ENCODE results near the gene ACE.

The ACE gene

DNA sequence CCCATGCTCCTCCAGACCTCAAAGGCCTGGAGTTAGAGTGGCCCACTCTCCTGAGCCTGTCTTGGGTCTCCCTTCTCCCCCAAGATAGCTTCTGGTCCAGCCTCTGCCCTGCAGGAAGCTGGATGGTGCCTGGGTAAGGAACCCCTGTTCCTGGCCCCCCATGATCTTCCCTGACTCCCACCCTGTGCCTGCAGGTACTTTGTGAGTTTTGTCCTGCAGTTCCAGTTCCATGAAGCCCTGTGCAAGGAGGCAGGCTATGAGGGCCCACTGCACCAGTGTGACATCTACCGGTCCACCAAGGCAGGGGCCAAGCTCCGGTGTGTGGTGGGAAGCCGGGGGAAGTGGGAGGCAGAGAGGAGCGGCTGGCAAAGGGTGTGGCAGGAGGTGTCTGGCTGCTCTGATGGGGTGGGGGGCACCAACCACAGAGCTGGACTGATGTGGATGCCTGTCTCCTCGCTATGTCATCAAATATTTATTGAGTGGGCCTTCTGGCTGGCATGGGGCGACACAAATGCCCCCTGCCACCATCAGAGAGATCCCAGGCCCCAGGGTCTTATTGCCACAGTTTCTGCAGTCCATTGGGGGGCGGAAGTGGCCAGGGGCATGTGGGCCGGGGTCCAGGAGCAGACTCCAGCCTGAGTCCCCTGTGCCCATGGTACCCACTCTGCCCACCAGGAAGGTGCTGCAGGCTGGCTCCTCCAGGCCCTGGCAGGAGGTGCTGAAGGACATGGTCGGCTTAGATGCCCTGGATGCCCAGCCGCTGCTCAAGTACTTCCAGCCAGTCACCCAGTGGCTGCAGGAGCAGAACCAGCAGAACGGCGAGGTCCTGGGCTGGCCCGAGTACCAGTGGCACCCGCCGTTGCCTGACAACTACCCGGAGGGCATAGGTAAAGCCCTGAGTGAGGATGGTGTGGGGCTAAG lies 7.1 kb downstream of the ACE start:
- Histone ChIP-seq H3K27me3 (ENCODE audit: control insufficient read depth, insufficient read depth, low read length) (no peaks in the 10 kb centered on the region), H3K4me3 (ENCODE audit: low read depth, low read length) (no peak overlapping the region), H3K9me3 (ENCODE audit: control insufficient read depth, insufficient read depth, low read length) (no peaks in the 10 kb centered on the region), H3K27ac (ENCODE audit: low read depth, low read length) (no peak overlapping the region), H3K4me1 (ENCODE audit: control insufficient read depth, insufficient read depth, low read length) (no peaks in the 10 kb centered on the region), H3K36me3 (ENCODE audit: control insufficient read depth, insufficient read depth, low read length) (no peaks in the 10 kb centered on the region), H3K9ac (ENCODE audit: low read depth, low read length) (no peak overlapping the region)

DNA sequence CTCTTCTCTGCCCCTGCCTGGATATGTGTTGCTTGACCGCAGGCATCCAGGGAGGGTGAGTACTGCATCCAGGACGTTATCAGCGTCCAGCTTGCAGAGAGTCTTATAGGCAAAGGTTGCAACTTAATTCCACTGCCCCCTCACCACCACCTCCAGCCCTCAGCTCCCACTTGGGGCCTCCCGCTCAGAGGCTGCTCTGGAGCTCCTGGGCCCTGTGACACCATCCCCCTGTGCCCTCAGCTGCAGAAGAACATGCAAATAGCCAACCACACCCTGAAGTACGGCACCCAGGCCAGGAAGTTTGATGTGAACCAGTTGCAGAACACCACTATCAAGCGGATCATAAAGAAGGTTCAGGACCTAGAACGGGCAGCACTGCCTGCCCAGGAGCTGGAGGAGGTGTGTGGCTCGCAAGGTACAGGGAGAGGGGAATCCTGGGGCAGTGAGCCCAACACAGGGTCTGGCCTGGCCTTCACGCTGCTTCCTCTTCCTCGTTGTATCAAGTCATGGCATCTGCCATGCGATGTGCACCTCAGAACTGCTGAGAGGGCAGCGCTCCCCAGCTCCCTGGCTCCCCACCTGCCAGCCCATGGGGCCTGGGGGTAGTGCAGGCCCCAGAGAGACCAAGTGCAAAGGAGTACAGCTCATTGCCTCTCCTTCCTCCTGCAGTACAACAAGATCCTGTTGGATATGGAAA lies 9.6 kb downstream of the ACE start:
- no peaks in the 10 kb centered on the region for H3K9me3 ChIP-seq (ENCODE audit: control insufficient read depth, insufficient read depth, low read length)
- H3K4me3 ChIP-seq (ENCODE audit: low read depth, low read length), result no peak overlapping the region
- no peaks in the 10 kb centered on the region for H3K36me3 ChIP-seq (ENCODE audit: control insufficient read depth, insufficient read depth, low read length)
- H3K4me1 ChIP-seq (ENCODE audit: control insufficient read depth, insufficient read depth, low read length), result no peaks in the 10 kb centered on the region
- H3K27me3 ChIP-seq (ENCODE audit: control insufficient read depth, insufficient read depth, low read length), result no peaks in the 10 kb centered on the region
- no peak overlapping the region for H3K27ac ChIP-seq (ENCODE audit: low read depth, low read length)
- no peak overlapping the region for H3K9ac ChIP-seq (ENCODE audit: low read depth, low read length)

DNA sequence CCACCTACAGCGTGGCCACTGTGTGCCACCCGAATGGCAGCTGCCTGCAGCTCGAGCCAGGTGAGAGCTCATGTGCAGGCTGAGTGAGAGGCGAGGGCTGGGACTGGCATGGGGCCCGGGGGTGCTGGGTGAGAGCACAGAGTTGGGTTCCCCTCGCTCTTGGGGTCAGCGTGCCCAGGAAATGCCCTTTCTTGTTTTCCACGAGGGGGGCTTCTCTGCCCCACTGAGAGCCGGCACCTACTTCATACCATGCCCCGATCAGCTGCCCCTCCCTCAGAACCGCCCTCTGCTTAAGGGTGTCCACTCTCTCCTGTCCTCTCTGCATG lies 10.1 kb downstream of the ACE start:
- Histone ChIP-seq H3K9me3 (ENCODE audit: control insufficient read depth, insufficient read depth, low read length) (no peaks in the 10 kb centered on the region), H3K27ac (ENCODE audit: low read depth, low read length) (no peak overlapping the region), H3K4me3 (ENCODE audit: low read depth, low read length) (no peak overlapping the region), H3K36me3 (ENCODE audit: control insufficient read depth, insufficient read depth, low read length) (no peaks in the 10 kb centered on the region), H3K27me3 (ENCODE audit: control insufficient read depth, insufficient read depth, low read length) (no peaks in the 10 kb centered on the region), H3K4me1 (ENCODE audit: control insufficient read depth, insufficient read depth, low read length) (no peaks in the 10 kb centered on the region), H3K9ac (ENCODE audit: low read depth, low read length) (no peak overlapping the region)

DNA sequence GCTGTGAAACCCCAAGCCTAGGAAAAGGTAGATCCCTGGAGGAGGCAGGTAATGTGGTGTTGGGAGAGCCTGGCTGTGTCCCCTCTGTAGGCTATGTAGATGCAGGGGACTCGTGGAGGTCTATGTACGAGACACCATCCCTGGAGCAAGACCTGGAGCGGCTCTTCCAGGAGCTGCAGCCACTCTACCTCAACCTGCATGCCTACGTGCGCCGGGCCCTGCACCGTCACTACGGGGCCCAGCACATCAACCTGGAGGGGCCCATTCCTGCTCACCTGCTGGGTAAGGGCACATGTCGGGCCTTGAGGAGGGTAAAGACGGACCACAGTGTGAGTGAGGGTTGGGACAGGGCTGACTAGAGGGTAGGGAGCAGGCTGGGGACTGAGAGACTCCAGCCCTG lies 12.0 kb downstream of the ACE start:
- Histone ChIP-seq H3K4me3 (ENCODE audit: low read depth, low read length) (no peak overlapping the region), H3K27ac (ENCODE audit: low read depth, low read length) (no peak overlapping the region), H3K36me3 (ENCODE audit: control insufficient read depth, insufficient read depth, low read length) (no peaks in the 10 kb centered on the region), H3K27me3 (ENCODE audit: control insufficient read depth, insufficient read depth, low read length) (no peaks in the 10 kb centered on the region), H3K9me3 (ENCODE audit: control insufficient read depth, insufficient read depth, low read length) (no peaks in the 10 kb centered on the region), H3K9ac (ENCODE audit: low read depth, low read length) (no peak overlapping the region), H3K4me1 (ENCODE audit: control insufficient read depth, insufficient read depth, low read length) (no peaks in the 10 kb centered on the region)

DNA sequence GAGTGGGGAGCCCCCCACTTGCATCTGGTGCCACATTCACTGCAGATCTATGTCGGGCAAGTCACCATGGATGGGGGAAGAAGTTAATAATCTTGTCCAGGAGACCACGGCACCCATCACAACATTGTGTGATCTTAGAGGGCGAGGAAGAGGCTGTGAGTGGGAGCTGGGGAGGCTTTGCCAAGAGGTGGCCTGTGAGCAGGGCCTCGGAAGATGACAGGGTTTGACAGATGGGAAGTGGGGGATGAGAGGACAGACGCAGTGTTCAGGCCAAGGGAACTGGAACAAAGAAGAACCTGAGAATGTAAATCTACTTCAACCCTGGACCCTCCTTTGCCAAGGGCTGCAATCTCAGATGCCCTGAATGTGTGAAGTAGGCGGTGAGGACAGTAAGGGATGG lies 12.4 kb downstream of the ACE start:
- Histone ChIP-seq H3K4me3 (ENCODE audit: low read depth, low read length) (no peak overlapping the region), H3K9ac (ENCODE audit: low read depth, low read length) (no peak overlapping the region), H3K27me3 (ENCODE audit: control insufficient read depth, insufficient read depth, low read length) (no peaks in the 10 kb centered on the region), H3K4me1 (ENCODE audit: control insufficient read depth, insufficient read depth, low read length) (no peaks in the 10 kb centered on the region), H3K27ac (ENCODE audit: low read depth, low read length) (no peak overlapping the region), H3K9me3 (ENCODE audit: control insufficient read depth, insufficient read depth, low read length) (no peaks in the 10 kb centered on the region), H3K36me3 (ENCODE audit: control insufficient read depth, insufficient read depth, low read length) (no peaks in the 10 kb centered on the region)

DNA sequence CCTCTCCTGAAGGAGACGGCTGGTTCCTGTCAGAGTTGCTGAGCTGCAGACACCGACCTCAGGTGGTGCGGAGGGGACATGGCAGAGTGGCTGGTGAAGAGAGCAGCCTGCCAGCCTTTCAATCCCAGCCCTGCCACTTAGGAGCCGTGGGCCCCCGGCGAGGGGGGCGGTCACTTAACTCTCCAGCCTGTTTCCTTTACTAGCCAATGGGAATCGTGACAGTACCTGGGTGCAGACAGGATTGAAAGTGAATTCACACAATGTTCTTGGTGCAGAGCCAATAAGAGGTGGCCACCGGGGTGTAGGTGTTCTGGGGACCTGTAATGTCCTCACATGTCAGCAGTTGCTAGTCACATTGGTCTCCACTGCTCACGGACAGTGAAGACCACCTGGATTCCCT lies 13.5 kb downstream of the ACE start:
- Histone ChIP-seq H3K9ac (ENCODE audit: low read depth, low read length) (no peak overlapping the region), H3K27ac (ENCODE audit: low read depth, low read length) (no peak overlapping the region), H3K4me1 (ENCODE audit: control insufficient read depth, insufficient read depth, low read length) (no peaks in the 10 kb centered on the region), H3K9me3 (ENCODE audit: control insufficient read depth, insufficient read depth, low read length) (no peaks in the 10 kb centered on the region), H3K4me3 (ENCODE audit: low read depth, low read length) (no peak overlapping the region), H3K27me3 (ENCODE audit: control insufficient read depth, insufficient read depth, low read length) (no peaks in the 10 kb centered on the region), H3K36me3 (ENCODE audit: control insufficient read depth, insufficient read depth, low read length) (no peaks in the 10 kb centered on the region)

DNA sequence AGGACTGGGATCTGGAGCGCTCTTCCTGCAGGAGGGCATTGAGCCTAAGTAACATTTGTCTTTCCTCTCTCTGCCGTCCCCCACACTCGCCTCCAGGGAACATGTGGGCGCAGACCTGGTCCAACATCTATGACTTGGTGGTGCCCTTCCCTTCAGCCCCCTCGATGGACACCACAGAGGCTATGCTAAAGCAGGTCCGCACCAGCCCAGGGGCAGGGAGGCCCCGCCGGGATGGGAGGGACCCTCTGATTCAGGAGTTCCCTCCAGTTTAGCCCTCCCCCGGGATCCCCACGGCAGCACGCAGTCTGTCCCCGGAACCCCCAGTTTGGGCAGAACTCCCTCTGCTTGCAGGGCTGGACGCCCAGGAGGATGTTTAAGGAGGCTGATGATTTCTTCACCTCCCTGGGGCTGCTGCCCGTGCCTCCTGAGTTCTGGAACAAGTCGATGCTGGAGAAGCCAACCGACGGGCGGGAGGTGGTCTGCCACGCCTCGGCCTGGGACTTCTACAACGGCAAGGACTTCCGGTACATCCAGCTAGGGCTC lies 14.1 kb downstream of the ACE start:
- H3K4me1 ChIP-seq (ENCODE audit: control insufficient read depth, insufficient read depth, low read length), result no peaks in the 10 kb centered on the region
- no peak overlapping the region for H3K27ac ChIP-seq (ENCODE audit: low read depth, low read length)
- no peaks in the 10 kb centered on the region for H3K27me3 ChIP-seq (ENCODE audit: control insufficient read depth, insufficient read depth, low read length)
- H3K36me3 ChIP-seq (ENCODE audit: control insufficient read depth, insufficient read depth, low read length), result no peaks in the 10 kb centered on the region
- no peak overlapping the region for H3K4me3 ChIP-seq (ENCODE audit: low read depth, low read length)
- no peaks in the 10 kb centered on the region for H3K9me3 ChIP-seq (ENCODE audit: control insufficient read depth, insufficient read depth, low read length)
- no peak overlapping the region for H3K9ac ChIP-seq (ENCODE audit: low read depth, low read length)

DNA sequence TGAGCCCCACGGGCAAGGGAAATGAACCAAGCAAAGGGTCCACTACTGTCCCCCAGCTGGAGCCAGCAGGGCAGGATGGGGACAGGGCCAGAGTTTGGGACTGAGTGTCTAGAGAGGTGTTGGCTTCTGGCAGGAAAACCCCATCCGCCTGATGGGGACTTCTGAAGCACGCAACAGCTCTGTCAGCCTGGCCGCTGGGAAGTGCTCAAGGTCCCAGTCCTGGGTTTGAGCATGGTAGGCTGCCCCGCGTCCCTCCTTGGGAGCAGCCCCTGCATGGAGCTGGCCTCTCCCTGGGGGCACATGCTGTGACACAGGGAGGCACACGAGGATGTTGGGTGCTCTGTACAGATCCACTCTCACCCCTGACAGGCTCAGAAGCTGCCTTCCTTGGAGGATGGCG lies 14.6 kb downstream of the ACE start:
- H3K4me1 ChIP-seq (ENCODE audit: control insufficient read depth, insufficient read depth, low read length), result no peaks in the 10 kb centered on the region
- no peaks in the 10 kb centered on the region for H3K36me3 ChIP-seq (ENCODE audit: control insufficient read depth, insufficient read depth, low read length)
- no peak overlapping the region for H3K27ac ChIP-seq (ENCODE audit: low read depth, low read length)
- H3K9ac ChIP-seq (ENCODE audit: low read depth, low read length), result no peak overlapping the region
- no peaks in the 10 kb centered on the region for H3K9me3 ChIP-seq (ENCODE audit: control insufficient read depth, insufficient read depth, low read length)
- no peak overlapping the region for H3K4me3 ChIP-seq (ENCODE audit: low read depth, low read length)
- H3K27me3 ChIP-seq (ENCODE audit: control insufficient read depth, insufficient read depth, low read length), result no peaks in the 10 kb centered on the region

DNA sequence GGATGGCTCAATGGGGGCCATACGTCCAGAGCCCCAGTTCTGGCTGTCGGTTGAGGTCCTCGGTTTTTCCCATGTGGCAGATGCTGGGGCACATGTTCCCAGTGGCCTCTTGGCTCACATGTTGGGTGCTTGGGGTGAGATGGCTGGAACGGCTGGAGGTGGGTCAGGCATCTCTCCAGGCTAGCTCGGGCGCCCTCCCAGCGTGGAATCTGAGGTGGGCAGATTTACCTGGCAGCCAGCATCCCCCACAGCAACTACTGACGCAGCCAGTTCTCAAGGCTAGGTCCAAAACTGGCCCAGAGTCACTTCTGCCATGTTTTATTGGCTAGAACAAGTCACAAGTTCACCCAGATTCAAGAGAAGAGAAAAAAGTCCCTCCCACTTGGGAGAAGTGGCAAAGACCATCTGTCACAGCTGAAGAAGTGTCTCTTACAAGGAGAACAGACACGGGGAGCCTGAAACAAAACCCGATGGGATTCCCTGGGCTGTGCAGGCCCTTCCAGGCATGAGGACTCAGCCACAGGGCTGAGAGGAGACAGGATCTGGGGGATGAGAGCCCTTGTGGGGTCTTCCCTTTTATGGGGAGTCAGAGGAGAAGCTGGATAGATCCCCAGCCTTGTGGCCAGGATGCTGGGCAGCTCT lies 15.2 kb downstream of the ACE start:
- Histone ChIP-seq H3K27me3 (ENCODE audit: control insufficient read depth, insufficient read depth, low read length) (no peaks in the 10 kb centered on the region), H3K9me3 (ENCODE audit: control insufficient read depth, insufficient read depth, low read length) (no peaks in the 10 kb centered on the region), H3K27ac (ENCODE audit: low read depth, low read length) (no peak overlapping the region), H3K4me1 (ENCODE audit: control insufficient read depth, insufficient read depth, low read length) (no peaks in the 10 kb centered on the region), H3K4me3 (ENCODE audit: low read depth, low read length) (no peak overlapping the region), H3K9ac (ENCODE audit: low read depth, low read length) (no peak overlapping the region), H3K36me3 (ENCODE audit: control insufficient read depth, insufficient read depth, low read length) (no peaks in the 10 kb centered on the region)

DNA sequence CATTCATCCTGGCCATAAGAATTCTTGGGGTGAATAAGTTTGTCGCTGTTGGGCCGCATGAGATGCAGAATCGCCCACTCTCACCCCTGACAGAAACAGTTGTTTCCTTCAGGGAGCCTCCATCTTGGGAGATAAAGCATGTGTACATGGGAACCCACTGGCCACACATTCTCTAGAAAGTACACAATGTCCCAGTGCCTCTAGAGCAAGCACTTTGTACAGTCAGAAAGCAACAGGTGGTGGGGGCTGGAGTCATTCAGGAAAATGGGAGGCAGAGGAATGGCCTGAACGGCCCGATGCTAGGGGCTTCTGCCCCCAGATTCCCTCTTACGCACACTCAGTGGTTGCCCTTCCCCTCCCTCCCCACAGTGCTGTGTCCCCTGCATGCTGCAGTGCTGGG lies 16.1 kb downstream of the ACE start:
- Histone ChIP-seq H3K4me1 (ENCODE audit: control insufficient read depth, insufficient read depth, low read length) (peaks cover 6% of the 10 kb centered on the region; the same call in 1 of the 2 replicates), H3K9ac (ENCODE audit: low read depth, low read length) (no peak overlapping the region), H3K9me3 (ENCODE audit: control insufficient read depth, insufficient read depth, low read length) (no peaks in the 10 kb centered on the region), H3K27ac (ENCODE audit: low read depth, low read length) (no peak overlapping the region), H3K4me3 (ENCODE audit: low read depth, low read length) (no peak overlapping the region), H3K36me3 (ENCODE audit: control insufficient read depth, insufficient read depth, low read length) (no peaks in the 10 kb centered on the region), H3K27me3 (ENCODE audit: control insufficient read depth, insufficient read depth, low read length) (no peaks in the 10 kb centered on the region)

DNA sequence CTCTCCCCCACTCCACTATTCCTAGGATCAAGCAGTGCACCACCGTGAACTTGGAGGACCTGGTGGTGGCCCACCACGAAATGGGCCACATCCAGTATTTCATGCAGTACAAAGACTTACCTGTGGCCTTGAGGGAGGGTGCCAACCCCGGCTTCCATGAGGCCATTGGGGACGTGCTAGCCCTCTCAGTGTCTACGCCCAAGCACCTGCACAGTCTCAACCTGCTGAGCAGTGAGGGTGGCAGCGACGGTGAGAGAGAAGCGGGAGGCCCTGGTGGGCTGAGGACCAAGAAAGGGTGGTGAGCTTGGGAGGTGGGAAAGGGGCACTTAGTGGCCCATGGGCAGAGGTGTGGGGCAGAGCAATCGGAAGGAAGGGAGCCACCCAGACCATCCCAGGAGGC lies 16.6 kb downstream of the ACE start:
- H3K4me3 ChIP-seq (ENCODE audit: low read depth, low read length), result no peak overlapping the region
- H3K27ac ChIP-seq (ENCODE audit: low read depth, low read length), result no peak overlapping the region
- H3K36me3 ChIP-seq (ENCODE audit: control insufficient read depth, insufficient read depth, low read length), result no peaks in the 10 kb centered on the region

More for the DNA sequence above, 16.6 kb downstream of the ACE start:
- H3K9ac ChIP-seq (ENCODE audit: low read depth, low read length), result no peak overlapping the region
- no peaks in the 10 kb centered on the region for H3K9me3 ChIP-seq (ENCODE audit: control insufficient read depth, insufficient read depth, low read length)
- H3K4me1 ChIP-seq (ENCODE audit: control insufficient read depth, insufficient read depth, low read length), result peaks cover 8% of the 10 kb centered on the region; the same call in 1 of the 2 replicates
- no peaks in the 10 kb centered on the region for H3K27me3 ChIP-seq (ENCODE audit: control insufficient read depth, insufficient read depth, low read length)

All from HUES48 (cell line).